ENCODE measurements around the gene AMBRA1.

Gene AMBRA1

GRCh38 chr11:46360878-46361277 lies 232.9 kb downstream of the AMBRA1 start:
- no peak for TF ChIP-seq CTCF (IDR thresholded peaks at IDR 0.05; ENCODE audit: low read depth, low read length)
- no peak overlapping the region for H3K4me3 ChIP-seq (ENCODE audit: low read depth, low read length)
- in situ Hi-C loops (cut with HindIII; ENCODE audit: low sequenced_read_pairs): no loop called here
- no peak for DNase-seq (ENCODE audit: low read depth, low spot score)

- no peak for DNase-seq (ENCODE audit: low read depth, low spot score)
- in situ Hi-C loops (cut with HindIII; ENCODE audit: low sequenced_read_pairs): no loop called here
- no peak for TF ChIP-seq CTCF (IDR thresholded peaks at IDR 0.05; ENCODE audit: low read depth, low read length)
- H3K4me3 ChIP-seq (ENCODE audit: low read depth, low read length): no peak overlapping the region
These were observed 233.9 kb downstream of the AMBRA1 start for GRCh38 chr11:46359953-46360352.

- in situ Hi-C loops (cut with HindIII; ENCODE audit: low sequenced_read_pairs): no loop called here
- H3K4me3 ChIP-seq (ENCODE audit: low read depth, low read length): no peak overlapping the region
- TF ChIP-seq CTCF (IDR thresholded peaks at IDR 0.05; ENCODE audit: low read depth, low read length): no peak
- no peak for DNase-seq (ENCODE audit: low read depth, low spot score)
These were observed 236.3 kb downstream of the AMBRA1 start for GRCh38 chr11:46357483-46357936.

GRCh38 chr11:46356924-46357482 lies 236.8 kb downstream of the AMBRA1 start:
- no peak for TF ChIP-seq CTCF (IDR thresholded peaks at IDR 0.05; ENCODE audit: low read depth, low read length)
- in situ Hi-C loops (cut with HindIII; ENCODE audit: low sequenced_read_pairs): no loop called here
- peak; percentile 58 for DNase-seq (ENCODE audit: low read depth, low spot score)
- H3K4me3 ChIP-seq (ENCODE audit: low read depth, low read length): no peak overlapping the region

- no peak for DNase-seq (ENCODE audit: low read depth, low spot score)
- H3K4me3 ChIP-seq (ENCODE audit: low read depth, low read length): no peak overlapping the region
- in situ Hi-C loops (cut with HindIII; ENCODE audit: low sequenced_read_pairs): no loop called here
- no peak for TF ChIP-seq CTCF (IDR thresholded peaks at IDR 0.05; ENCODE audit: low read depth, low read length)
These were observed 240.1 kb downstream of the AMBRA1 start for GRCh38 chr11:46353698-46354097.

GRCh38 chr11:46352063-46352841 lies 241.6 kb downstream of the AMBRA1 start:
- no peak for DNase-seq (ENCODE audit: low read depth, low spot score)
- no peak overlapping the region for H3K4me3 ChIP-seq (ENCODE audit: low read depth, low read length)
- in situ Hi-C loops (cut with HindIII; ENCODE audit: low sequenced_read_pairs): no loop called here
- peak; percentile 89 for TF ChIP-seq CTCF (IDR thresholded peaks at IDR 0.05; ENCODE audit: low read depth, low read length)
